MM.1S (cell line): ENCODE results near the gene COL5A1.

Experiments used
- EZH2 ChIP-seq: fragments of 300-600 bp; sonication (generic); optimal IDR thresholded peaks from 2 replicates; pipeline ENCODE3; 2017; ENCODE audit warnings: low read depth, mild to moderate bottlenecking, antibody characterized with exemption, low read length, mixed read lengths
- TF ChIP-seq, protein P1 (sequence below): fragments of 300-600 bp; sonication (generic); IDR thresholded peaks from 2 replicates; pipeline ENCODE4 v1.5.1; 2016; ENCODE audit warnings: antibody characterized with exemption, low read length, mixed read lengths

GRCh38 chr9:134682651-134683364 is 41.2 kb downstream of the COL5A1 start:
- TF ChIP-seq EZH2 = no peak
- TF ChIP-seq, protein P1, sequence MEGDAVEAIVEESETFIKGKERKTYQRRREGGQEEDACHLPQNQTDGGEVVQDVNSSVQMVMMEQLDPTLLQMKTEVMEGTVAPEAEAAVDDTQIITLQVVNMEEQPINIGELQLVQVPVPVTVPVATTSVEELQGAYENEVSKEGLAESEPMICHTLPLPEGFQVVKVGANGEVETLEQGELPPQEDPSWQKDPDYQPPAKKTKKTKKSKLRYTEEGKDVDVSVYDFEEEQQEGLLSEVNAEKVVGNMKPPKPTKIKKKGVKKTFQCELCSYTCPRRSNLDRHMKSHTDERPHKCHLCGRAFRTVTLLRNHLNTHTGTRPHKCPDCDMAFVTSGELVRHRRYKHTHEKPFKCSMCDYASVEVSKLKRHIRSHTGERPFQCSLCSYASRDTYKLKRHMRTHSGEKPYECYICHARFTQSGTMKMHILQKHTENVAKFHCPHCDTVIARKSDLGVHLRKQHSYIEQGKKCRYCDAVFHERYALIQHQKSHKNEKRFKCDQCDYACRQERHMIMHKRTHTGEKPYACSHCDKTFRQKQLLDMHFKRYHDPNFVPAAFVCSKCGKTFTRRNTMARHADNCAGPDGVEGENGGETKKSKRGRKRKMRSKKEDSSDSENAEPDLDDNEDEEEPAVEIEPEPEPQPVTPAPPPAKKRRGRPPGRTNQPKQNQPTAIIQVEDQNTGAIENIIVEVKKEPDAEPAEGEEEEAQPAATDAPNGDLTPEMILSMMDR = no peak
